DOHH2 (cell line): ENCODE measurements around the gene TRAF1.

Experiments
- H3F3A ChIP-seq: fragments of 200-600 bp; sonication (generic), shearing (Covaris generic); 2 replicates; pipeline ENCODE4 v1.6.0; 2016; ENCODE audit warnings: antibody characterized with exemption, mild to moderate bottlenecking; ENCODE audit not compliant: control insufficient read depth, insufficient read depth
- H3K27ac ChIP-seq: fragments of 200-600 bp; sonication (generic); 2 replicates; pipeline ENCODE4 v1.5.1; 2014; ENCODE audit warnings: low read depth, mild to moderate bottlenecking, low read length, moderate library complexity
- H3K27me3 ChIP-seq: fragments of 200-600 bp; sonication (generic); 2 replicates; pipeline ENCODE4 v1.6.1; 2014; ENCODE audit warnings: mild to moderate bottlenecking, low read length, mixed read lengths; ENCODE audit not compliant: control insufficient read depth
- H3K36me3 ChIP-seq: fragments of 200-600 bp; sonication (generic); 2 replicates; pipeline ENCODE4 v1.6.1; 2014; ENCODE audit warnings: mild to moderate bottlenecking, low read length, moderate library complexity, mixed read lengths; ENCODE audit not compliant: control insufficient read depth
- H3K4me1 ChIP-seq: fragments of 200-600 bp; sonication (generic); 2 replicates; pipeline ENCODE4 v1.6.1; 2014; ENCODE audit warnings: mild to moderate bottlenecking, low read length, mixed read lengths; ENCODE audit not compliant: control insufficient read depth
- H3K4me2 ChIP-seq: fragments of 200-600 bp; sonication (generic); 2 replicates; pipeline ENCODE4 v1.6.0; 2014; ENCODE audit warnings: mild to moderate bottlenecking, low read length, moderate library complexity
- H3K4me3 ChIP-seq: fragments of 200-600 bp; sonication (generic); 2 replicates; pipeline ENCODE4 v1.5.1; 2014; ENCODE audit warnings: mild to moderate bottlenecking, low read length, mixed read lengths
- H3K79me2 ChIP-seq: fragments of 200-600 bp; sonication (generic); 2 replicates; pipeline ENCODE4 v1.6.1; 2014; ENCODE audit warnings: mild to moderate bottlenecking, low read length, mixed read lengths; ENCODE audit not compliant: control insufficient read depth
- H3K9me2 ChIP-seq: fragments of 200-600 bp; sonication (generic); replicated peaks from 2 replicates; pipeline ENCODE4 v1.6.1; 2014; ENCODE audit warnings: mild to moderate bottlenecking, low read length, mixed read lengths; ENCODE audit not compliant: control insufficient read depth
- H3K9me3 ChIP-seq: fragments of 200-600 bp; sonication (generic); 2 replicates; pipeline ENCODE4 v1.6.1; 2014; ENCODE audit warnings: antibody characterized with exemption, low read length, mixed read lengths; ENCODE audit not compliant: control insufficient read depth, insufficient read depth
- H4K20me1 ChIP-seq: fragments of 200-600 bp; sonication (generic); 2 replicates; pipeline ENCODE4 v1.6.0; 2014; ENCODE audit warnings: low read depth, mild to moderate bottlenecking, antibody characterized with exemption, low read length, moderate library complexity; ENCODE audit not compliant: control insufficient read depth, insufficient read depth
- CTCF ChIP-seq: fragments of 200-600 bp; sonication (generic); IDR thresholded peaks from one replicate; pipeline ENCODE4 v1.5.1; 2014; ENCODE audit warnings: antibody characterized with exemption, mild to moderate bottlenecking, low read depth, low read length; ENCODE audit not compliant: poor library complexity, severe bottlenecking
- EZH2phosphoT487 ChIP-seq: fragments of 200-600 bp; sonication (generic); IDR thresholded peaks from 2 replicates; pipeline ENCODE4 v1.6.1; 2017; ENCODE audit warnings: borderline replicate concordance, mild to moderate bottlenecking, antibody characterized with exemption, low read length, moderate library complexity, mixed read lengths

The TRAF1 gene

GRCh38 chr9:120872791-120873502 is 53.6 kb downstream of the TRAF1 start:
- no peaks in the 10 kb centered on the region for H3K9me2 ChIP-seq
- TF ChIP-seq CTCF (no peak), EZH2phosphoT487 (no peak)
- peaks cover 85% of the 10 kb centered on the region for H3K36me3 ChIP-seq
- no peak overlapping the region for H3K4me3 ChIP-seq
- no peaks in the 10 kb centered on the region for H4K20me1 ChIP-seq
- H3F3A ChIP-seq, result peaks cover 36% of the 10 kb centered on the region
- H3K27me3 ChIP-seq, result no peaks in the 10 kb centered on the region
- H3K79me2 ChIP-seq, result peaks cover 44% of the 10 kb centered on the region
- peak overlapping the region; percentile 97; the same call in 1 of the 2 replicates for H3K27ac ChIP-seq
- H3K4me1 ChIP-seq, result peaks cover 66% of the 10 kb centered on the region
- H3K4me2 ChIP-seq, result no peak overlapping the region
- H3K9me3 ChIP-seq, result no peaks in the 10 kb centered on the region

GRCh38 chr9:120870206-120870605 is 56.4 kb downstream of the TRAF1 start:
- Histone ChIP-seq H3K4me3 (peak overlapping the region; percentile 71; the same call in 1 of the 2 replicates), H3K9me2 (no peaks in the 10 kb centered on the region), H4K20me1 (no peaks in the 10 kb centered on the region), H3K36me3 (peaks cover 91% of the 10 kb centered on the region), H3K27ac (peak overlapping the region; percentile 69), H3K4me2 (peak overlapping the region; percentile 77), H3K9me3 (no peaks in the 10 kb centered on the region), H3K4me1 (peaks cover 53% of the 10 kb centered on the region), H3K27me3 (no peaks in the 10 kb centered on the region), H3K79me2 (peaks cover 28% of the 10 kb centered on the region), H3F3A (peaks cover 31% of the 10 kb centered on the region)
- TF ChIP-seq CTCF (no peak), EZH2phosphoT487 (no peak)

GRCh38 chr9:120869726-120870125 is 56.9 kb downstream of the TRAF1 start:
- Histone ChIP-seq H3K27ac (peak overlapping the region; percentile 69), H3K4me2 (peak overlapping the region; percentile 77), H3K9me2 (no peaks in the 10 kb centered on the region)

More at GRCh38 chr9:120869726-120870125, 56.9 kb downstream of the TRAF1 start:
- H3K4me3 ChIP-seq, result peak overlapping the region; percentile 71
- H3K79me2 ChIP-seq, result peaks cover 24% of the 10 kb centered on the region
- TF ChIP-seq CTCF, result no peak
- no peak for TF ChIP-seq EZH2phosphoT487
- H3F3A ChIP-seq, result peaks cover 26% of the 10 kb centered on the region
- no peaks in the 10 kb centered on the region for H3K27me3 ChIP-seq
- peaks cover 48% of the 10 kb centered on the region for H3K4me1 ChIP-seq
- no peaks in the 10 kb centered on the region for H3K9me3 ChIP-seq
- H4K20me1 ChIP-seq, result no peaks in the 10 kb centered on the region
- H3K36me3 ChIP-seq, result peaks cover 90% of the 10 kb centered on the region
